Measurements from ENCODE around the gene OR51A7. TPM values are rescaled to one million over a fixed set of nuclear protein-coding genes. Genes with fewer than 3 reads are reported as not detected.

The OR51A7 gene
- total RNA-seq: not detected in 2 replicates

GRCh38 chr11:4903484-4903883 is at the start of gene OR51A7:
TSS of gene OR51A7 (plus strand) at chr11:4903783. CDS start at chr11:4907370, 3,587 bp downstream.

DNA sequence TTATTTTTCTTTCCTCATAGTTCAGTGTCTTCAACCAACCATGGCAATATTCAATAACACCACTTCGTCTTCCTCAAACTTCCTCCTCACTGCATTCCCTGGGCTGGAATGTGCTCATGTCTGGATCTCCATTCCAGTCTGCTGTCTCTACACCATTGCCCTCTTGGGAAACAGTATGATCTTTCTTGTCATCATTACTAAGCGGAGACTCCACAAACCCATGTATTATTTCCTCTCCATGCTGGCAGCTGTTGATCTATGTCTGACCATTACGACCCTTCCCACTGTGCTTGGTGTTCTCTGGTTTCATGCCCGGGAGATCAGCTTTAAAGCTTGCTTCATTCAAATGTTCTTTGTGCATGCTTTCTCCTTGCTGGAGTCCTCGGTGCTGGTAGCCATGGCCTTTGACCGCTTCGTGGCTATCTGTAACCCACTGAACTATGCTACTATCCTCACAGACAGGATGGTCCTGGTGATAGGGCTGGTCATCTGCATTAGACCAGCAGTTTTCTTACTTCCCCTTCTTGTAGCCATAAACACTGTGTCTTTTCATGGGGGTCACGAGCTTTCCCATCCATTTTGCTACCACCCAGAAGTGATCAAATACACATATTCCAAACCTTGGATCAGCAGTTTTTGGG is 21.6 kb upstream of the OR51A7 start, which contains the start of gene OR51T1:
TSS of gene OR51T1 (plus strand) at position 41 of the 641 bp plus-strand sequence. CDS start at position 41, 0 bp downstream.

DNA sequence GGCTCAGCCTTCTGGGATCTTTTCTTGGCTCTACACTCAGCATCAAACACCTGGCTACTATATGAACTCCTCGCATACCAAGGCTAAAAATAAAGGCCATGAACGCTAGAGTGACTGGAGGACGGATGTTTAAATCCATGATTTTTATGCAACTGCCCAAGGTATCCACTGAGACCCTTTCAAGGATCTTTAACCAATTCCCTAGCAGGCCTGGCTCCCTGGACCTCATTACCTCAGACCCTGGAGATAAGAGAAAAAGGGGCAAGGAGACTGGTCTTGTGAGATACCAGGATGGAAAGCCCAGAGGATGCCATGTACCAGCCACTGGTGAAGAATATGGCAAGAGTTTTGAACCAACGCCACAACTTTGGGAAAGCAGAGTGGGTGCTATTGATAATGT is 15.7 kb downstream of the OR51A7 start, which contains the start of gene OR51G2:
TSS of gene OR51G2 (minus strand) at position 101 of the 400 bp plus-strand sequence. CDS start 3,687 bp downstream, outside the sequence.

DNA sequence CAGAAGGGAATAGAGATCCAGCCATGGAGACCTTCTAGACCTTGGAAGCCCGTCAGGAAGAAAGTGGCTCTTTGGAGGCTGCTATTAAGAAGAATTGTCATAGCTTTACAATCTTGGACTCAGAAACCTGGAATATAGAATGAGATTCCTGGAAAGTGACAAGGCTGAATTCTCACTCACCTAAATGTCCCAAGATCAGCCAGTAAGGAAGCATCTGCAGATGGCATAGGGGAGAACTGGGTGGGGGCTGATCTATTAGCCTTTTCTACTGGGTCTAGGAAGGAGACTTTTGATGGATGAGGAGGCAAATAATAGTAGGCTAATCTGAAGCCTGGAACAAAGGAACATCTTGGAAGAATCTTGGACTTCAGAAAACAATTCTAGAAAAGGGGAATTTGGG is 20.7 kb downstream of the OR51A7 start, which contains the start of gene OR51G1:
TSS of gene OR51G1 (minus strand) at position 101 of the 400 bp plus-strand sequence. CDS start at position 101, 0 bp downstream.

DNA sequence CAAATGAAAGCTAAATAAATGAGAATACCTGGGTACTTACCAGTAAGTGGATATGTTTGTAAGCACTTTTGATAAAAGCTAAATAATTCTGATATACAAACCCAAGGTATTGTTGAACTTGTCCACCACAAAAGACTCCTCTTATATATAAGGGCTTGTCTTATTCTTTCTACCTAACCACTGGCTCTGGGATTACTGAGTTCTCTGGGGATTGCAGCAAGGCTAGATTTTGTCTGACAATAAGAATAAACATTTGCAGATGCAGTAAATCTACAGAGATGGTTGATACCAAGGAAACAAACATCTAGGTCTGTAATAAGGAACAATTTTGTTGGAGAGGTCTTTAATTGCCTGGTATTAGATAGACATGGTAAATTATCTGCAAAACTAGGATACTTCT is 43.9 kb downstream of the OR51A7 start, which contains the start of gene OR51A4:
TSS of gene OR51A4 (minus strand) at position 101 of the 400 bp plus-strand sequence. CDS start 505 bp downstream, outside the sequence.

GRCh38 chr11:4955613-4956012 is 52.0 kb downstream of the OR51A7 start, which contains the start of gene OR51A2:
TSS of gene OR51A2 (minus strand) at chr11:4955713. CDS start at chr11:4955713, 0 bp downstream.

Other genes starting within 250 kb of the OR51A7 start
- gene OR51E2, start 205.9 kb upstream of the OR51A7 start, total RNA-seq: under 0.01 and 0.11 TPM in 2 replicates
- gene MMP26, start 199.0 kb upstream of the OR51A7 start, total RNA-seq: not detected in 2 replicates
- gene OR51F1, start 133.8 kb upstream of the OR51A7 start, total RNA-seq: not detected in 2 replicates
- not detected in 2 replicates for gene OR52R1, start 99.4 kb upstream of the OR51A7 start, total RNA-seq
- gene OR51F2, start 82.5 kb upstream of the OR51A7 start, total RNA-seq: not detected in 2 replicates
- gene OR51S1, start 54.6 kb upstream of the OR51A7 start, total RNA-seq: not detected in 2 replicates
- not detected in 2 replicates for gene OR51T1, start 21.9 kb upstream of the OR51A7 start, total RNA-seq
- not detected in 2 replicates for gene OR51G2, start 15.6 kb downstream of the OR51A7 start, total RNA-seq
- gene OR51G1, start 20.6 kb downstream of the OR51A7 start, total RNA-seq: not detected in 2 replicates
- gene OR51A4, start 43.8 kb downstream of the OR51A7 start, total RNA-seq: not detected in 2 replicates
- not detected in 2 replicates for gene OR51A2, start 51.9 kb downstream of the OR51A7 start, total RNA-seq
- gene OR51L1, start 91.1 kb downstream of the OR51A7 start, total RNA-seq: 0.12 TPM in 1 of 2 replicates, not detected in the other
- gene OR52J3, start 142.7 kb downstream of the OR51A7 start, total RNA-seq: not detected in 2 replicates
- gene OR52E2, start 155.8 kb downstream of the OR51A7 start, total RNA-seq: not detected in 2 replicates
- not detected in 2 replicates for gene OR52E1, start 165.8 kb downstream of the OR51A7 start, total RNA-seq
- gene OR52A5, start 234.6 kb downstream of the OR51A7 start, total RNA-seq: not detected in 2 replicates